IPS-NIHi7 (cell line): ENCODE measurements around the gene CD2BP2.
"Not testable (repeated sequence)": the region's sequence is repeated elsewhere in the genome, so short reads cannot be mapped to it uniquely, and the experiment has no call there.

ENCODE experiments used
- DNase-seq: peaks from one replicate; pipeline ENCODE4 v3.0.0; 2012; ENCODE audit warnings: mixed read lengths; ENCODE audit errors: extremely low spot score

CD2BP2 gene

DNA sequence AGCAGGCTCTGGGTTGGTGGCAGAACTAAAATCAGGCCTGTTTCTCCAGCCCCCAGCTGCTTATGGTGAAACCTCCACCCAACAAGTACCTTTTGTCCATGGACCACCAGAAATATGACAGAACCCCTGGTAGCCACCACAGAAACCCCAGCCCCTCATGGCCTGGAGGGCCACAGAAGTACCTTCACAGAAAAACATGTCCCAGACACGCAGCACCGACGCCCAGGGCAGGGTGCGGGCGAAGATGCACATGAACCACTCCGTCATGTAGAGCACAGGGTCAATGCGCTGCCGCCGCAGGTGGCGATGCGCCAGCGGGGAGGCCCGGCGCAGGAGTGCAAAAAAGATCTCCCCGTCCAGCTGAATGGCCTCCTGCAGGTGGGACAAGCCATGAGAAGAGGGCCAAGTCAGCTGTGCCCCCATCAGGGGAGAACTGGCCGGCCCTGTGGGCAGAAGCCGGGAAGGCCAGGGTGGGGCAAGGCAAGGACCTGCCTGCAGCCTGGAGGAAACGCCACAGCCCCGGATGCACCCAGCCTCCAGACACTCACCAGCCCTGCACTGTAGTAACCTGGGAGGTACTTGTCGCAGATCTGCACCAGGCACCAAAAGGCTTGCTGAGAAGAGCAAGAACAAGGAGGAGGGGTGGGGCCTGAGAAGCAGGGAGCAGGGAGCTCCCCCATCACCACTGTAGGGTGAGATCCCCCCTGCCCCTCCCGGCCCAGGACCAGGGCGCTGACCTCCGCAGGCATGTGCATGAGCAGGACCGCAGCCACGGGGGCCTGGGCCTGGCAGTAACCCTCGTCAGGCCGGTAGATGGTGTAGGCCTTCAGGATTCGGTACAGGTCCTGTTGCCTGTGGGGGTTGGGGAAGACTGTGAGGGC lies 4.1 kb upstream of the CD2BP2 start:
- DNase-seq: no peak

DNA sequence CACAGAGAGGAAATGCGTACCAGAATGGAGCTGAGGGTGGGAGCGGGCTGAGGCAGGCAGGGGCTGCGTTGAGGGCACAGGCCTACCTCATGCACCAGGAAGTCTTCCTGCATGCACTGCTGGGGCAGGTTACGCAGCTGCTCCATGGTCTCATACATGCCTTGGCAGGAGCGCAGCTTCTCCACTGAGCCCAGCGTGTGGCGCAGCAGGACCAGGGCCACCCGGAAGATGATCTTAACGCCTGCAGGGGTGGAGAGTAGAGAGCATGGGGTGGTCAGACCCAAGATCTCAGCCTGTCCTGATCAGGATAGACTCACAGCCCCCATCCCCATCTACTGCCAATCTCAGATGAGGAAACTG lies 3.4 kb upstream of the CD2BP2 start:
- no peak for DNase-seq

DNA sequence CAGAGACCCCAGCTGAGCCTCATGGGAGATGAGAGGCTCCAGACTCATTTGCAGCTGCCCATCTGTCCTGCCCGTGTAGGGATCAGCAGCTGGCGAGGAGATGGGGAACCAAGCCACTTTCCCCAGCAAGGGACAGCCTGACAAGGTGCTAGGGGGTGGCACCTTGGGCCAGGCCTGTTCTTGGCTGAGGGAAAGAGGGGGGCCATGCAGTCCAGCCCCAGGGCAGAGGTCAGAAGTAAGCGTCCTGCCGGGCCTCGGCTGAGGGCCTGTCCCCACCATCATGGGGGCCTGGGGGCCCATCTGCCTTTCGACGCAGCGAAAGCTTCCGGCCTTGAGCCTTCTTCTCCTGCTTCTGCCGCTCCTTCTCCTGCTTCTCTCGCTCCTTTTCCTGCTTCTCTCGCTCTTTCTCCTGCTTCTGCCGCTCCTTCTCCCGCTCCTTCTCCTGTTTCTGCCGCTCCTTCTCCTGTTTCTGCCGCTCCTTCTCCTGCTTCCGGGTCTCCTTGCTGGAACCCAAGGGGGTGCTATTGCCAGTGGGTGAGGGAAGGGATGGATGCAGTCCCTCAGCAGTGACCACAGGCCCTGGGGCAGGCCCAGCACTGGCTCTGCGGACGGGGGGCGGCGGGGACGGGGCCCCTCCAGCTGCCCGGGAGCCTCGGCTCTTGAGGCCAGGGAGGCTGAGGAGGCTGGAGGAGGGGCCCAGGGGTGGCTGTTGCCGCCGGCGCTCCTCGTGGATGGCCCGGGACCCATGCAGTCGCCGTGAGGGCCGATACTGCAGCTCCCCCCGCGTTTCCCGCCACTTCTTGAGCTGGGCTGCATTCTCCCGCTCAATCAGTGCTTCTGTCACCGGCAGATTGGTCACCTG lies 2.8 kb upstream of the CD2BP2 start:
- no peak for DNase-seq

DNA sequence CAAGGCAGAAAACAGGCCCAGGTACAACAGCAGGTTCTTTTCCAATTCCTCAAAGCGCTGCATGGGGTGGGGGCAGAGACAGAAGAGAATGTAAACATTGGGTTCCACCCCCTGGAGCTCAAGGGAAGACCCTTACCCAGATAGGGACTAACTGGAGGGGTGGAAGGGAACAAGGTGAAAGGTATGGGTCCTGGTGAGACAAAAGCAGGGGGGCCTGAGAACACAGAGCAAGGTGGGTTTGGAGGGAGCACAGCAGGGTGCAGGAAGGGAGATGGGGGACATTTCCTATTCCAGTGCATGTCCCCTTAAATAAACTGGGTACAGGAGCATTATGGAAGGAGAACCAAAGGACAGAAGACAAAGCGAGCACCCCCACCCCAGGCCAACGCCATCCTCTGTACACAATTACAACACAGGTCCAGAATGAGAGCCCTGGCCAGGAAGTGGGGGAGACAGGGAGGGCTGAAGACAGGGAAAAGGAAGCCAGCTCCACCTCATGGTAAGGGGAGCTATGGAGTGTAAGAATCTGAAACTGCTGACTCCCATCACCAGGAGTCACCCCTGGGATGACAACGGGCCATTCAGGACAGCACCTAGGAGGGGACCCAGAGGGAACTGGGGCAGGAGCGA lies 2.1 kb upstream of the CD2BP2 start:
- no peak for DNase-seq

DNA sequence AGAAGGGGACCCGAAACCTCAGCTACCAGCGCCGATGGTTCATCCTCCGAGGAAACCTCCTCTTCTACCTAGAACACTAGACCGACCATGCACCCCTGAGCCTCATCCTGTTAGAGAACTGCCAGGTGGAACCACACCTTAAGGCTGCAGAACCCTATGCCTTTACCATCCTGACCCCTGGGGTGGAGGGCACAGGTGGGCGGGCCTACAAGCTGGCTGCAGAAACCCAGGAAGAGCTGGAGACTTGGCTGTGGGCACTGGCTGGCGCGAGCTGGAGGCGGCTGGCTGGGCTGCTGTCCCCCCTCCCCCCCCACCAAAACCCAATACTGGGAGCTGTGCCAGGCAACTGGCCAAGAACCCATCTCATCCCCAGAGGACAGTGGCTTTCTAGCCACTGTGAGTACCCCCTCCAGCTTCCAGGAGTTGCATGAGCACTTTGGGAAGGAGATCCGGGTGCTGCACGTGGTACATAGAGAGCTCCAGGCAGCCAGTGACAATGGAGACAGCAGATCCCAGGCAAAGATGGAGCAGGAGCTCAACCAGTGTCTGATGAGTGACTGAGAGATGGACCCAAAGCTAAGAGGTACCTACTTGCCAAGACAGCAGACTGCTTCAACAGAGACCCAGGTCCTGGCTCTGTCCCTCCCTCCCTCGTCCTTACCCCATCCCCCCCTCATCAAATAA lies 1.4 kb upstream of the CD2BP2 start:
- no peak for DNase-seq

DNA sequence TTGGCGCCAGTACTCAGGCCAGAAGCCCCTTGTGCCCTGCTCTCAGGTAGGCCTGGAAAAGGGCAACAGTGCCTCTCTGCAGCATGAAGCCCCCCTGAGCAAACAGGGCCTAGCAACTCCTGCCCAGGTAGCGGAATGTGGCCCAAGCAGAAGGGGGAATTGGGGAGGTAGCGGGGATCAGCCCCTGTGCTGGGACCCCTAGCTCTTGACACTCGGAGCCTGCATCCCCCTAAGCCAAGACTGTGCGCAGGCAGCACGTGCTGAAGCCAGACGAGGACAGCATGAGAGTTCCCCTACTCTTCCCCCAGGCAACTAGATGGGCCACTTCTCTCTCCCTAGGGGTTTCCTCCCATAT lies 823 bp upstream of the CD2BP2 start:
- DNase-seq: no peak

DNA sequence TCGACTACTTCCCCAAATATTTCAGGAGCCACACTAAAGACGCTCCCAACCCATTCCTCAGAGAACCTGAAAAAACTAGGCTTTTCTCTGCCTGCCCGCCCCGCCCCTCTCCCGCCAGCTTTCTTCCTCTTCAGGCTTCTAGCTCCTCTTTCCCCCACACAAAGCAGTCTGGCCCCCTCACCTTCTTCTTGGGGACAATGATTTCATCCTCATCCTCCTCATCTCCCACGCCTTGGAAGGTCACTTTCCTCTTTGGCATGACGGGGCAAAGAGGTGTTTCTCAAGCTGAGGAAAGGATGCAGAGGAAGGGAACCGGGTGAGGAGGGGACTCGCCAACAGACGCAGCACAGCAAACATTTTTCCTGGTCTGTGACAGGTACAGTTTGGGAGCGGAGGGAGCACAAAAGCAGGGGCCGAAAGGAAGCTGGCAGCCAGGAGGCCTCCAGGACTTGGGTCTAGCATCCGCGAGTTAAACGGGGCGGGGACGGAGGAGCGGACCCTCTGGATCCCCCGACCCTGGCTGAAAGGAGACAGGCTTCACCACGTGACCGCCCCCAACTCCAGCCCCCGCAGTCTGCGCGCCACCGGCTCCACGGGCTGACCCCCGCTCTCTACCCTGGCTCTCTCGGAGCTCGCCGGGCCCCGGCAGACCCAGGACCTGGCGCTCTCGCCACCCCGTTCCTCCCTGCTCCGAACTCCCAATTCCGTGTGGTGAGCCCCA lies 525 bp downstream of the CD2BP2 start:
- DNase-seq: peak; percentile 48

DNA sequence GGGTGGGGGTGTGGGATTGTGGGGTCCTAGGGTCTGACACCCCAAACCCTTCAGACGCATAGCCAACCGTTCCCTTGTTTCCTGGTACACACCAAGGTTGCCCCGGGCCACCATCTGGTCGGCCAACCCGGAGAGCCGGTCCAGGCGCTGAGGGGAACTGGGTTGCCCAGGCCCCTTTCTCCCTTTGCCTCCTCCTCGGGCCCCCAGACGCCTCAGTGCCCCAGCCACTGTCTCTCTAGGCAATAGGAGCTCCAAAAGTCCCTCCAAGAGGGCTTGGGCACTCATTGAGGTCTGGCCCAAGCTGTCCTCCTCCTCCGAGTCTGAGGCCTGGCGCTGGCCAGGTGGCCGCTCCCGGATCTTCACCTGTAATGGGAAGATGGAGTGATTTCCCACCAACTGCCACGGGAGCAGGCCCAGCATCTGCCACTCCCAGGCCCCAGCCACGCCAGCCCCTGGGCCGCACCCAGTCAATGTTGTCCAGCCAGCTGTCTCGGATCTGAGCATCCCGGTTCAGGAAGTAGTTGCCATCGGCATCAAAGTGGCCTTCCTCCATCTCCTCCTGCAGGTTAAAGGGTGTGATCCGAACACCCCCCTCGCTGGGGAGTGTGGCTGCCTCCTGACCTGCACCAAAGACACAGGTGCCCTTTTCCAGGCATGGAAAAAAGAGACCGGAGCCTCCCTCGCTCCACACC lies 1.5 kb downstream of the CD2BP2 start:
- DNase-seq: no peak

DNA sequence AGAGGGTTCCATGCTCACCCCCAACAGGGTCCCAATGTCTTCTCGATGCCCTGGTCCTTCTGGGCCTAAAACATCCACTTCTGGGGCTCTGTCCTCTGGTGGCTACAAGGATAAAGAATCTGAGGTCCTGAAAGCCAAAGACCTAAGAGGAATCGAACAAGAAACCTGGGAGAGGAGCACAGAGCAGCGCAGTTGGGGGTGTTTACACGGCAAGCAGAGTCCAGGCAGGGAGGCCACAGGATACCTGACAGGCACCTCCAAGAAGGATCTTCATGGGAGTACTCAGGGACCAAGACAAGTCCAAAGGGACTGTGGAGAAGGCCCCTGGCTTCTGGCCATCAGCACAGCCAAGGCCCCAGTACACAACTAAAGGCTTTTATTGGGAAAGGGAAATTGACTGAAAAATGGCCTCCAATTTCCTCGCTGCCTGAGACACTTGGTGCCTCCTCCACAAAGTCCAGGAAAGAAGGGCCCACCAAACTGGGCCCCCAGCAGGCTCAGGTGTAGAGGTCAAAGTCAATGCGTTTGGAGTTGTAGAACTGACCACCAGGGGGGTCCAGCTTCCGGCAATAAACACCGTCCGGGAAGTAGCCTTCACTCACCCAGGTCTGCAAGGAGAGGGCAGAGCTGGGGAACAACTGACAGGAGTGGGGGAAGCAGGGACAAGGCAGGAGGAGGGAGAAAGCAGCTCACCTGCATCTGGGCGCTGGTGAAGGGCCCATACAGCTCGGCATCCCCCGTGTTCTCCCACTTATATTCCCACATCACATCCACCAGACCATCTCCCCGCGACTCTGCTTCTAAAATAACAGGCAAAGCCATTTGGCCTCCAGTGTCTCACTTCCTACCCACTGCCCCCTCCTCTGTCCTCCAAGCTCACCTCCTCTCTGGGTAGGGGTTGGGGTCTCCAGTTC lies 2.4 kb downstream of the CD2BP2 start:
- DNase-seq: no peak

DNA sequence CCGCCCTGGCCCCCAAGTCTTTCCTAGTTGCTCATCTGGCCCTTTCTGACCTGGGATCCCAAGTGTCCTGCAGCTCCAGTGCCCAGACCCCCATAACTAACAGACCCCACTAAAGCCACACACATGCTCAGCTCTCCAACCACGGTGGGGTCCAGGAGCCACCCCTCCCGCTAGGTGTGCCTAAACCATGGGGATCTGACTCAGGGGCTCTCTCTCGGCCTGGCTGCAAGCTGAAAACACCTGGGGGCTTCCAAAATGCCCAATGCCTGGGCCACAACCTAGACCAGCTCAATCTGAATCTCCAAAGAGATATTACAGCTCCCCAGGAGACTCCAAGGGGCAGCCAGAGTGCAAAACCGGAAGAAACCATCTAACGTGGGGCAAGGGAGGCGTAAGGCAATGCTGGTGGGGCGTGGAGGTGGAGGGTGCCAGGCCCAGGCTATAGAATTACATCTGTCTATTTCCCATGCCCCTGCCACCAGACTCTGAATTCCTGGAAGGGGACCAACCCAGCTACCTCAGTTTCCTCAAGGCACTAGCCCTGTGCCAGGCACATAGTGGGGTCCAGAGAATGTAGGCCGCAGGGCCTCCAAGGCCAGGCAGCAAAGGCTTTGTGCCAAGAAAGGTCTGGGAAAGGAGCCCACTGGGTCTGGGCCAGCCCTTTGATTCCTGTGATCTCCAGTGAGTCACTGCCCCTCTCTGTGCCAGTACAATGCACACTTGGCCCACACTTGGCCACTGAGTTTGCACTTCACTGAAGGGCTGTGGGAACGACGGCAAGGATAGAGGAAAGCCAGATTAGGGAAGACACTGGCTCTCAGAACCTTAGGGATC lies 3.3 kb downstream of the CD2BP2 start:
- DNase-seq: no peak

DNA sequence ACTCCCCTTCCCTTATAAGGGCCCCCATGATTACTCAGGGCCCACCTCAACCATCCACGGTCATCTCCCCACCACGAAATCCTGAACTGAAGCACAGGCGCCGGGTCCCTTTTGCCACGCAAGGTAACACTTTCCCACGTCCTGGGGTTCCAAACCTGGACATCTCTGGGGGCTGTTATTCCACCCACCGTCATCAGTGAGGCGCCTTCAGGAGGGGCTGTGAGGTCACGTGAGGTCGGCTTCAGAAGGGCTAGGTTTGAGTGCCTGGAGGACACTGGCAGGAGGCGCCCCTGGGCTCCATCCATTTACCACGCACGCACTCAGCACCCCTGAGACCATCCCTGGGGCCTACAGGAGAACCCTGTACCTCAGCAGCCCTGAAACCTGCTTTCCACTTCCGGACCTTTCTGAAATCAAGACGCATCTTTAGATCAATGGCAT lies 4.1 kb downstream of the CD2BP2 start:
- DNase-seq: no peak

DNA sequence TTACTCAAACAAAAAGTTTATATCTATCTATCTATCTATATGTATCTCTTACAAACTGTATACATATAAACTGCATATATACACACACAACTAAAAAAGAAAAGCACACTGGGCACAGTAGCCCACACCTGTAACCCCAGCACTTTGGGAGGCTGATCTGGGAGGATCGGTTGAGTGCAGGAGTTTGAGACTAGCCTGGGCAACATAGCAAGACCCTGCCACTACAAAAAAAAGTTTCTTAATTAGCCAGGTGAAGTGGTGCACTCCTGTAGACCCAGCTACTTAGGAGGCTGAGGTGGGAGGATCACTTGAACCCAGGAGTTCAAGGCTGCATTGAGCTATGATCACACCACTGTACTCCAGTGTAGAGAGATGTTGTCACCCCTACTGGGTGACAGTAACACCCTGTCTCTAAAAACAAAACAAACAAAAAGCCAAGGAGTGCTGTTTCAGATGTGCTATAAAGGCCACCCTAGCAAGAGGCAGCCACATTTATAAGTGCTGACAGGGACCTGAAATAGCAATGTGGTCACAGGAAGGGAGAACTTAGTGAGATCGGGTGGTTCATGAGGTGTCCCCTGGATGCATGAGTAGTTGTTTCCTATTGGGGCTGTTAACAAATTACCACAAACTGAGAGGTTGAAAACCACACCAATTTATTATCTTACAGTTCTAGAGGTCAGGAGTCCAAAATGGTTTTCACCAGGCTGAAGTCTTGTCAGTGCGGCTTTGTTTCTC lies 4.8 kb downstream of the CD2BP2 start:
- no peak for DNase-seq

DNA sequence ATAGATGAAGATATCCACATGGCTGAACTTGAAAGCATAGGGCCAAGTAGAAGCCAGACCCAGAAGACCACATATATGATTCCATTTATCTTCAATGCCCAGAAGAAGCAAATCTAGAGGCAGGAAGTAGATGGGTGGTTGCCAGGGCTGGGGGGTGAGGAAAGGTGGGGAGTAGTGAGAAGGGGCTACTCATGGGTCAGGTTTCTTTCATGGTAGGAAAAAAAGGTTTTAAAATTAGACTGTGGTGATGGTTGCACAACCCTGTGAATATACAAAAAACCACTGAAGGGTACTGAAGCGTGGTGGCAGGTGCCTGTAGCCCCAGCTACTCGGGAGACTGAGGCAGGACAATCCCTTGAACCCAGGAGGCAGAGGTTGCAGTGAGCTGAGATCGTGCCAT lies 5.4 kb downstream of the CD2BP2 start:
- no peak for DNase-seq

DNA sequence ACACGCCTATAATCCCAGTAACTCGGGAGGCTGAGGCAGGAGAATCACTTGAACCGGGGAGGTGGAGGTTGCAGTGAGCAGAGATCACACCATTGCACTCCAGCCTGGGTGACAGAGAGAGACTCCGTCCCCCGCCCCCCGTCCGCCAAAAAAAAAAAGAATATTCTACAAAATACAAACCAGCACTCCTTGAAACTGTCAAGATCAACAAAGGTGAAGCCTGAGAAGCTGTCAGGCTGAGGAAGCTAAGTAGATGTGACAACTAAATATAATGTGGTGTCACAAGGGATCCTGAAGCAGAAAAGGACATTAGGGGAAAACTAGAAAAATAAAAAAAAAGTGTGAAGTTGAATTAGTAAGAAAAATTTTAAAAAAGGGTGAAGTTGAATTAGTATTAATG lies 6.2 kb downstream of the CD2BP2 start:
- DNase-seq: no peak

DNA sequence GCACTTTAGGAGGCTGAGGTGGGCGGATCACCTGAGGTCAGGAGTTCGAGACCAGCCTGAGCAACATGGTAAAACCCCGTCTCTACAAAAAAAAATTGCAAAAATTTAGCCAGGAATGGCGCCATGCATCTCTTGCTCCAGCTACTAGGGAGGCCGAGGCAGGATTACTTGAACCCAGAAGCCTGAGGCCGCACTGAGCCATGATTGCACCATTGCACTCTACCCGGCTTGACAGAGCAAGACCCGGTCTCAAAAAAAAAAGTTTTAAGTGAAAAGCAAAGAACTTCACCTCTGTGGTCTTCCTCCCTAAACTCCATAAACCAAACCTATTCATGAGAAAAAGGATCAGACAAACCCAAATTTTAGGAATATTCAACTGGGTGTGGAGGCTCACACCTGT lies 7.0 kb downstream of the CD2BP2 start:
- DNase-seq: no peak

DNA sequence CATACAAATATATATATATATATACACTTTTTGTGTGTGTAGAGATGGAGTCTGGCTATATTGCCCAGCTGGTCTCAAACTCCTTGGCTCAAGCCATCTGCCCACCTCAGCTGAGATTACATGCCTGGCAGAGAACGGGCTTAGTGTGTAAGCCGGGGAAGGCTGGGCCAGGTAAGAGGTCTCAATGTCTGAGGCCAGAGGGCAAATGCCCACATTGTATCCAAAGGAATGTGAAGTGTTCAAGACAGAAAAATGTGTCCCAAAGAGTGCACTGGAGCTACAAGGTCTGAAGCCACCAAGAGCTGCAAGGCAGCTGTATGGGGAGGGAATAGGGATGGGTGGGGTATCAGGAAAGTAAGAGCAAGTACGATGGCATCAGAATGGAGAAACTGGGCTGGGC lies 8.8 kb downstream of the CD2BP2 start:
- no peak for DNase-seq

DNA sequence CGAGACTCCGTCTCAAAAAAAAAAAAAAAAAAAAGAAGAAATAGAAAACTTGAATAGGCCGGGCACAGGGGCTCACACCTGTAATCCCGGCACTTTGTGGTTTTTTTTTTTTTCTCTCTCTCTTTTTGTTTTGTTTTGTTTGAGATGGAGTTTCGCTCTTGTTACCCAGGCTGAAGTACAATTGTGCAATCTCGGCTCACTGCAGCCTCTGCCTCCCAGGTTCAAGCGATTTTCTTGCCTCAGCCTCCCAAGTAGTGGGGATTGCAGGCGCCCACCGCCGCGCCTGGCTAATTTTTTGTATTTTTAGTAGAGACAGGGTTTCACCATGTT lies 11.7 kb downstream of the CD2BP2 start:
- DNase-seq: not testable (repeated sequence)
